ENCODE measurements around the gene ZWILCH.
"Not testable (repeated sequence)": the region's sequence is repeated elsewhere in the genome, so short reads cannot be mapped to it uniquely, and the experiment has no call there.

Gene ZWILCH

DNA sequence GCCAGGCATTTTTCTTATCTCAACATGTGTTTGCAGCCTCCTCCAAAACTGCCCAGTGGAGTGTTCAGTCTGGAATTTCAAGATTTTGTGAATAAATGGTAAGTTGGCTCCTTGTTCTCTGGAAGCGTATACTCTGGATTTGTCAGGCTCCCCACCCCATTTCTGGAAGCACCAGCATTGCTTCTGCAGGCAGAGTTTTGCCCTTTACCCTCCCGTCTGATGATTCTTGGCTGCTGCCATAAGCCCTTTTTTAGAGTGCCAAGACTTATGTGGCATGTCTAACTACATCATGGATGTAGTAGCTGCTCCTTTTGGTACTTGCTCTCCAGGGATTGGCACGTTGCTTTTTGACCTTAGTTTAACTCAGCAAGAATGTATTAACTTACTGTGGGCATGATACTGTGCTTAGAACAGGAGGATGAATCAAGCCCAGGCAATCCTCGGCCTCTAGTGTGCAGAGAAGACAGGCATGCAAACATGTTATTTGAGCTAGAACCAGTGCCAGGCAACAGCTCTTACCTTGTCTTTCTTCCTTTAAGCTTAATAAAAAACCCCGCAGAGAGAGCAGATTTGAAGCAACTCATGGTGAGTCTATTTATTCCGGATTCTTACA lies 15.8 kb upstream of the ZWILCH start:
- in situ Hi-C loops (cut with HindIII; ENCODE audit: low sequenced_read_pairs): no loop called here
- no peak for DNase-seq (ENCODE audit: low read depth, low spot score)
- TF ChIP-seq CTCF (IDR thresholded peaks at IDR 0.05; ENCODE audit: low read depth, low read length): no peak
- no peak overlapping the region for H3K4me3 ChIP-seq (ENCODE audit: low read depth, low read length)

- H3K4me3 ChIP-seq (ENCODE audit: low read depth, low read length): no peak overlapping the region
- in situ Hi-C loops (cut with HindIII; ENCODE audit: low sequenced_read_pairs): no loop called here
- no peak for DNase-seq (ENCODE audit: low read depth, low spot score)
- TF ChIP-seq CTCF (IDR thresholded peaks at IDR 0.05; ENCODE audit: low read depth, low read length): no peak
Measured at GRCh38 chr15:66491846-66492245, 13.3 kb upstream of the ZWILCH start.

GRCh38 chr15:66494262-66494661 lies 10.9 kb upstream of the ZWILCH start:
- in situ Hi-C loops (cut with HindIII; ENCODE audit: low sequenced_read_pairs): no loop called here
- DNase-seq (ENCODE audit: low read depth, low spot score): no peak
- no peak for TF ChIP-seq CTCF (IDR thresholded peaks at IDR 0.05; ENCODE audit: low read depth, low read length)
- no peak overlapping the region for H3K4me3 ChIP-seq (ENCODE audit: low read depth, low read length)

DNA sequence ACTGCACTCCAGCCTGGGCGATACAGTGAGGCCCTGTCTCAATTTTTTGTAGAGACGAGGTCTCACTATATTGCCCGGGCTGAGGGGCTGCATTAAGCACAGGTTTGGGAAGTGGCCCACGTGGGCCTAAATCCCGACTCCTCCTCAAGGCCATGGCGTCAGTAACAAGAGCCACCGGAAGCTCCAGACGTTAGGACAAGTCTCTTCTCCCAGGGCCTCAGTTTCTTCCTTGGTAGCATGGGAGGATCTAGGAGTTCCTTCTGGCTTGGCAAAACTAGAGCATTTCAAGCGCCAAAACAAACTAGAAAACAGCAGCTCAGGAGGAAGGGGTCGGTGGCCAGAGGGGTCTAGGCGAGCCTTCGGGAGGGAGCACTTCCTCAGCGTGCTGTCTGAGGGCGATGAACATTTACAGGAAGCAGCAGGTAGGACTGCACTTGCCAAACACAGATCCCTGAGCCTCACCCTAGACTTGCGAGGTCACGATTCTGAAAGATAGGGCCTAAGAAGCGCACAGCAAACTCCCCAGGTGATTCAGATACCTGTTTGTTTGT lies 8.1 kb upstream of the ZWILCH start:
- no peak for DNase-seq (ENCODE audit: low read depth, low spot score)
- H3K4me3 ChIP-seq (ENCODE audit: low read depth, low read length): peak overlapping the region; percentile 94
- in situ Hi-C loops (cut with HindIII; ENCODE audit: low sequenced_read_pairs): no loop called here
- no peak for TF ChIP-seq CTCF (IDR thresholded peaks at IDR 0.05; ENCODE audit: low read depth, low read length)

DNA sequence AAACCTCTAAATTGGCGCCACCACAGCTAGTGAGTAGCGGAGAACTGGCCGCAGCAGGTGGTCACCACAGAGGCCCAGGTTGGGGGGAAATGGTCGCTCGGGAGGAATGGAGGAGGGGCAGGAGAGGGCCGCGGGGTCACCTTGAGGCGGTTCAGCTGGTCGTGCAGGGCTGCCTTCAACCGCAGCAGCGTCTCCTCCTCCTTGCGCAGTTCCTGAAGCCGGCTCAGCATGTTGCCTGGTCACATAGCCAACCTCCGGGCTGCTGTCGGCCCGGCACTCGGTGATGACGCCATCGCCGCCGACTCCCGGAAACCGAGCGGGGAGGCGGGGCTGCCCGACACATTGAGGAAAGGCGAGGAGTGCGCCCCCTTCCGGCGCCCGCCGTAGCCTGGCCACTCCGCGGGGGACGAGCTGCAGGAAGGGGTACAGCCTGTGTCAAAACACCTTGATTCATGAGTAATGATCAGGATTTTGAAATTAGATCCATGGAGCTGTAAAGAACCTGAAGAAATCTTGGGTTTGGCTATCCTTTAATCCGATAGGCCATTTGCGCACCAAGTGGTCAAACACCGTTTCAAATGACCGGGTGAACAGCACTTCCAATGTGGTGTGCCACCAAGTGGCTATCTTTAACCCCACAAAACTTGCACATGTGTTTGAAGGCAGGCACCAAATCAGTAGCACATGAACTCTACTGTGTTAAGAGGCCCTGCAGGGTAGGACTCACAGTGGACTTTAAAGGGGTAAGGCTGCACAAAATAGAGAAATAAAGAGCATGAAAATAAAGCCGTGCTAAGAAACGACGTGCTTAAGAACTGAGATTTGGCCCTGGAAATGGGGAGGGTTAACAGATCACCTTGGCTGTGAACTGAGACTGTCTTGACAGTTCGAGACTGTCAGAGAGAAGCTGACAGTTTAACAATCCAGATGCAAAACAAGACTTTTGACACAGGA lies 7.3 kb upstream of the ZWILCH start, which contains the start of gene SNAPC5:
TSS of gene SNAPC5 (minus strand) at position 261 of the 954 bp plus-strand sequence. CDS start at position 230, 31 bp downstream.
- peak within 1 kb of the TSS; percentile 94 for H3K4me3 ChIP-seq (ENCODE audit: low read depth, low read length)
- in situ Hi-C loops (cut with HindIII; ENCODE audit: low sequenced_read_pairs): no loop called here
- DNase-seq (ENCODE audit: low read depth, low spot score): peak; percentile 96
- TF ChIP-seq CTCF (IDR thresholded peaks at IDR 0.05; ENCODE audit: low read depth, low read length): peak; percentile 97

GRCh38 chr15:66498501-66499386 lies 6.4 kb upstream of the ZWILCH start:
- TF ChIP-seq CTCF (IDR thresholded peaks at IDR 0.05; ENCODE audit: low read depth, low read length): peak; percentile 23
- in situ Hi-C loops (cut with HindIII; ENCODE audit: low sequenced_read_pairs): no loop called here
- no peak overlapping the region for H3K4me3 ChIP-seq (ENCODE audit: low read depth, low read length)
- DNase-seq (ENCODE audit: low read depth, low spot score): peak; percentile 42

GRCh38 chr15:66500346-66500745 lies 4.8 kb upstream of the ZWILCH start:
- DNase-seq (ENCODE audit: low read depth, low spot score); in situ Hi-C loops (cut with HindIII; ENCODE audit: low sequenced_read_pairs); H3K4me3 ChIP-seq (ENCODE audit: low read depth, low read length): not testable (repeated sequence)

All from astrocyte of the spinal cord (primary cell).